Stimulated activated naive CD8-positive, alpha-beta T cell treated with anti-CD3 and anti-CD28 coated beads, Interleukin-15, Interleukin-2, amounts not matched to agents 100 ng/mL and 50 ng/mL, for 24 hours (primary cell): ENCODE results near the gene SMARCA4.
"Not testable (repeated sequence)": the region's sequence is repeated elsewhere in the genome, so short reads cannot be mapped to it uniquely, and the experiment has no call there.

Experiments used
- H3K27ac Mint-ChIP-seq: one replicate; pipeline ENCODE4 v1.8.0; 2021; ENCODE audit warnings: mild to moderate bottlenecking, mixed read lengths
- H3K27me3 Mint-ChIP-seq: one replicate; pipeline ENCODE4 v1.8.0; 2021; ENCODE audit warnings: mixed read lengths
- H3K36me3 Mint-ChIP-seq: one replicate; pipeline ENCODE4 v1.8.0; 2021; ENCODE audit warnings: low read depth, mixed read lengths
- H3K4me1 Mint-ChIP-seq: one replicate; pipeline ENCODE4 v1.8.0; 2021; ENCODE audit warnings: low read depth, mixed read lengths
- H3K4me3 Mint-ChIP-seq: one replicate; pipeline ENCODE4 v1.8.0; 2021; ENCODE audit warnings: mild to moderate bottlenecking, mixed read lengths
- H3K9me3 Mint-ChIP-seq: one replicate; pipeline ENCODE4 v1.8.0; 2021; ENCODE audit warnings: mixed read lengths

SMARCA4 gene

GRCh38 chr19:10984166-10984735 lies 23.4 kb downstream of the SMARCA4 start:
- Mint-ChIP-seq H3K27ac (peak overlapping the region; percentile 76), H3K36me3 (peaks cover 32% of the 10 kb centered on the region), H3K9me3 (no peaks in the 10 kb centered on the region), H3K4me1 (peaks cover 8% of the 10 kb centered on the region), H3K4me3 (no peak overlapping the region), H3K27me3 (no peaks in the 10 kb centered on the region)

- Mint-ChIP-seq H3K27me3 (no peaks in the 10 kb centered on the region), H3K36me3 (peaks cover 33% of the 10 kb centered on the region), H3K9me3 (no peaks in the 10 kb centered on the region), H3K27ac (no peak overlapping the region), H3K4me3 (no peak overlapping the region), H3K4me1 (peaks cover 5% of the 10 kb centered on the region)
Measured at GRCh38 chr19:10985502-10985901, 24.7 kb downstream of the SMARCA4 start.

- no peaks in the 10 kb centered on the region for H3K9me3 Mint-ChIP-seq
- H3K4me1 Mint-ChIP-seq = peaks cover 5% of the 10 kb centered on the region
- H3K36me3 Mint-ChIP-seq = peaks cover 38% of the 10 kb centered on the region
- H3K27me3 Mint-ChIP-seq = no peaks in the 10 kb centered on the region
- H3K4me3 Mint-ChIP-seq = no peak overlapping the region
- no peak overlapping the region for H3K27ac Mint-ChIP-seq
Measured at GRCh38 chr19:10986301-10987127, 25.7 kb downstream of the SMARCA4 start.

GRCh38 chr19:10987571-10988297 lies 26.9 kb downstream of the SMARCA4 start:
- H3K36me3 Mint-ChIP-seq = peaks cover 41% of the 10 kb centered on the region
- H3K4me3 Mint-ChIP-seq = no peak overlapping the region
- no peaks in the 10 kb centered on the region for H3K27me3 Mint-ChIP-seq
- no peaks in the 10 kb centered on the region for H3K9me3 Mint-ChIP-seq
- peaks cover 4% of the 10 kb centered on the region for H3K4me1 Mint-ChIP-seq
- H3K27ac Mint-ChIP-seq = peak overlapping the region; percentile 49

- Mint-ChIP-seq H3K4me3 (no peak overlapping the region), H3K4me1 (no peaks in the 10 kb centered on the region), H3K9me3 (no peaks in the 10 kb centered on the region), H3K27me3 (no peaks in the 10 kb centered on the region), H3K36me3 (peaks cover 45% of the 10 kb centered on the region), H3K27ac (no peak overlapping the region)
Measured at GRCh38 chr19:10988380-10988779, 27.6 kb downstream of the SMARCA4 start.

GRCh38 chr19:10988921-10989320 lies 28.1 kb downstream of the SMARCA4 start:
- no peak overlapping the region for H3K27ac Mint-ChIP-seq
- H3K36me3 Mint-ChIP-seq = peaks cover 48% of the 10 kb centered on the region

GRCh38 chr19:10991076-10991475 lies 30.2 kb downstream of the SMARCA4 start:
- Mint-ChIP-seq H3K4me1 (no peaks in the 10 kb centered on the region), H3K36me3 (peaks cover 50% of the 10 kb centered on the region), H3K27ac (no peak overlapping the region), H3K9me3 (no peaks in the 10 kb centered on the region), H3K4me3 (no peak overlapping the region), H3K27me3 (no peaks in the 10 kb centered on the region)

More at GRCh38 chr19:10988921-10989320, 28.1 kb downstream of the SMARCA4 start:
- Mint-ChIP-seq H3K9me3 (no peaks in the 10 kb centered on the region), H3K4me1 (no peaks in the 10 kb centered on the region), H3K27me3 (no peaks in the 10 kb centered on the region), H3K4me3 (no peak overlapping the region)

- no peak overlapping the region for H3K4me3 Mint-ChIP-seq
- H3K4me1 Mint-ChIP-seq = no peaks in the 10 kb centered on the region
- H3K9me3 Mint-ChIP-seq = no peaks in the 10 kb centered on the region
- no peak overlapping the region for H3K27ac Mint-ChIP-seq
- no peaks in the 10 kb centered on the region for H3K27me3 Mint-ChIP-seq
- peaks cover 55% of the 10 kb centered on the region for H3K36me3 Mint-ChIP-seq
Measured at GRCh38 chr19:10991521-10992081, 30.8 kb downstream of the SMARCA4 start.

- not testable (repeated sequence) for H3K4me1 Mint-ChIP-seq, H3K9me3 Mint-ChIP-seq, H3K27me3 Mint-ChIP-seq, H3K4me3 Mint-ChIP-seq, H3K27ac Mint-ChIP-seq
- H3K36me3 Mint-ChIP-seq = peaks cover 54% of the 10 kb centered on the region
Measured at GRCh38 chr19:10992174-10992573, 31.3 kb downstream of the SMARCA4 start.

GRCh38 chr19:10995926-10996600 lies 35.2 kb downstream of the SMARCA4 start:
- peaks cover 55% of the 10 kb centered on the region for H3K36me3 Mint-ChIP-seq
- no peaks in the 10 kb centered on the region for H3K27me3 Mint-ChIP-seq
- no peak overlapping the region for H3K4me3 Mint-ChIP-seq
- no peak overlapping the region for H3K27ac Mint-ChIP-seq
- H3K4me1 Mint-ChIP-seq = no peaks in the 10 kb centered on the region
- no peaks in the 10 kb centered on the region for H3K9me3 Mint-ChIP-seq

- H3K4me3 Mint-ChIP-seq = no peak overlapping the region
- H3K9me3 Mint-ChIP-seq = no peaks in the 10 kb centered on the region
- H3K27ac Mint-ChIP-seq = no peak overlapping the region
- peaks cover 57% of the 10 kb centered on the region for H3K36me3 Mint-ChIP-seq
- no peaks in the 10 kb centered on the region for H3K27me3 Mint-ChIP-seq
- no peaks in the 10 kb centered on the region for H3K4me1 Mint-ChIP-seq
Measured at GRCh38 chr19:10998045-10998533, 37.3 kb downstream of the SMARCA4 start.

- no peak overlapping the region for H3K4me3 Mint-ChIP-seq
- no peaks in the 10 kb centered on the region for H3K27me3 Mint-ChIP-seq
- H3K27ac Mint-ChIP-seq = no peak overlapping the region
- H3K36me3 Mint-ChIP-seq = peaks cover 57% of the 10 kb centered on the region
- no peaks in the 10 kb centered on the region for H3K9me3 Mint-ChIP-seq
- H3K4me1 Mint-ChIP-seq = no peaks in the 10 kb centered on the region
Measured at GRCh38 chr19:10998666-10999065, 37.8 kb downstream of the SMARCA4 start.

GRCh38 chr19:11005521-11005920 lies 44.7 kb downstream of the SMARCA4 start:
- peaks cover 66% of the 10 kb centered on the region for H3K36me3 Mint-ChIP-seq
- no peak overlapping the region for H3K27ac Mint-ChIP-seq
- no peaks in the 10 kb centered on the region for H3K27me3 Mint-ChIP-seq
- no peak overlapping the region for H3K4me3 Mint-ChIP-seq
- H3K4me1 Mint-ChIP-seq = no peaks in the 10 kb centered on the region
- no peaks in the 10 kb centered on the region for H3K9me3 Mint-ChIP-seq

- Mint-ChIP-seq H3K27ac (no peak overlapping the region), H3K27me3 (no peaks in the 10 kb centered on the region), H3K4me3 (no peak overlapping the region), H3K9me3 (no peaks in the 10 kb centered on the region), H3K36me3 (peaks cover 76% of the 10 kb centered on the region), H3K4me1 (no peaks in the 10 kb centered on the region)
Measured at GRCh38 chr19:11007385-11007784, 46.6 kb downstream of the SMARCA4 start.
